Effector memory CD4-positive, alpha-beta T cell (primary cell): Measurements from ENCODE around the gene NDUFB4.
A peak's percentile ranks its signal among the peaks of the same experiment; 100 is the strongest.

Source experiments
- DNase-seq, 3 donors: peaks; one replicate each; pipeline ENCODE4 v3.0.0-alpha.2; 2020
- H3K27ac ChIP-seq: 2 replicates; pipeline ENCODE4 v1.7.0; 2013; ENCODE audit warnings: mild to moderate bottlenecking, low read length, moderate library complexity; ENCODE audit not compliant: insufficient read depth, poor library complexity, severe bottlenecking
- H3K27me3 ChIP-seq: replicated peaks from 2 replicates; pipeline ENCODE4 v1.7.0; 2013; ENCODE audit warnings: mild to moderate bottlenecking, low read length; ENCODE audit not compliant: insufficient read depth, control insufficient read depth, poor library complexity, severe bottlenecking
- H3K36me3 ChIP-seq: 2 replicates; pipeline ENCODE4 v1.7.0; 2013; ENCODE audit warnings: mild to moderate bottlenecking, low read length, moderate library complexity; ENCODE audit not compliant: control insufficient read depth, insufficient read depth
- H3K4me1 ChIP-seq: 2 replicates; pipeline ENCODE4 v1.7.0; 2013; ENCODE audit warnings: low read length, mild to moderate bottlenecking; ENCODE audit not compliant: control insufficient read depth, insufficient read depth, poor library complexity, severe bottlenecking
- H3K4me3 ChIP-seq: 2 replicates; pipeline ENCODE4 v1.7.0; 2013; ENCODE audit warnings: low read length, low read depth, mild to moderate bottlenecking; ENCODE audit not compliant: insufficient read depth, poor library complexity, severe bottlenecking
- H3K9me3 ChIP-seq: 2 replicates; pipeline ENCODE4 v1.7.0; 2013; ENCODE audit warnings: mild to moderate bottlenecking, low read length, moderate library complexity; ENCODE audit not compliant: control insufficient read depth

The NDUFB4 gene

GRCh38 chr3:120572027-120572426 is 24.1 kb upstream of the NDUFB4 start:
- Histone ChIP-seq H3K27me3 (no peaks in the 10 kb centered on the region), H3K9me3 (no peaks in the 10 kb centered on the region), H3K36me3 (no peaks in the 10 kb centered on the region), H3K4me1 (no peaks in the 10 kb centered on the region), H3K27ac (no peak overlapping the region), H3K4me3 (no peak overlapping the region)
- DNase-seq, result no peak

GRCh38 chr3:120587332-120587975 is 8.7 kb upstream of the NDUFB4 start:
- H3K27ac ChIP-seq, result no peak overlapping the region
- DNase-seq, result no peak
- no peak overlapping the region for H3K4me3 ChIP-seq
- H3K27me3 ChIP-seq, result no peaks in the 10 kb centered on the region
- no peaks in the 10 kb centered on the region for H3K9me3 ChIP-seq
- H3K36me3 ChIP-seq, result no peaks in the 10 kb centered on the region
- no peaks in the 10 kb centered on the region for H3K4me1 ChIP-seq

- Histone ChIP-seq H3K27me3 (no peaks in the 10 kb centered on the region), H3K36me3 (peaks cover 10% of the 10 kb centered on the region), H3K4me3 (peak overlapping the region; percentile 76), H3K27ac (peak overlapping the region; percentile 94), H3K9me3 (no peaks in the 10 kb centered on the region), H3K4me1 (no peaks in the 10 kb centered on the region)
- DNase-seq, result no peak
Observed at GRCh38 chr3:120595788-120596115, 384 bp upstream of the NDUFB4 start.

- peak overlapping the region; percentile 76 for H3K4me3 ChIP-seq
- no peak for DNase-seq
- no peaks in the 10 kb centered on the region for H3K4me1 ChIP-seq
- no peaks in the 10 kb centered on the region for H3K9me3 ChIP-seq
- H3K27ac ChIP-seq, result peak overlapping the region; percentile 94
- peaks cover 20% of the 10 kb centered on the region for H3K36me3 ChIP-seq
- H3K27me3 ChIP-seq, result no peaks in the 10 kb centered on the region
Observed at GRCh38 chr3:120596853-120597223, 702 bp downstream of the NDUFB4 start.

GRCh38 chr3:120597445-120598049 is 1.4 kb downstream of the NDUFB4 start:
- Histone ChIP-seq H3K4me1 (no peaks in the 10 kb centered on the region), H3K27me3 (no peaks in the 10 kb centered on the region), H3K36me3 (peaks cover 27% of the 10 kb centered on the region), H3K4me3 (no peak overlapping the region), H3K9me3 (no peaks in the 10 kb centered on the region), H3K27ac (no peak overlapping the region)
- DNase-seq, result no peak

GRCh38 chr3:120599211-120599610 is 3.1 kb downstream of the NDUFB4 start:
- no peaks in the 10 kb centered on the region for H3K27me3 ChIP-seq
- H3K27ac ChIP-seq, result no peak overlapping the region
- no peak for DNase-seq
- no peaks in the 10 kb centered on the region for H3K9me3 ChIP-seq
- peaks cover 34% of the 10 kb centered on the region for H3K36me3 ChIP-seq
- no peak overlapping the region for H3K4me3 ChIP-seq
- no peaks in the 10 kb centered on the region for H3K4me1 ChIP-seq

GRCh38 chr3:120601554-120601953 is 5.4 kb downstream of the NDUFB4 start:
- Histone ChIP-seq H3K4me3 (no peak overlapping the region), H3K36me3 (peaks cover 34% of the 10 kb centered on the region), H3K27ac (no peak overlapping the region), H3K4me1 (no peaks in the 10 kb centered on the region), H3K9me3 (no peaks in the 10 kb centered on the region), H3K27me3 (no peaks in the 10 kb centered on the region)
- no peak for DNase-seq

GRCh38 chr3:120602682-120603081 is 6.5 kb downstream of the NDUFB4 start:
- H3K36me3 ChIP-seq, result peaks cover 34% of the 10 kb centered on the region
- no peak overlapping the region for H3K4me3 ChIP-seq
- no peaks in the 10 kb centered on the region for H3K27me3 ChIP-seq
- H3K9me3 ChIP-seq, result no peaks in the 10 kb centered on the region
- H3K4me1 ChIP-seq, result no peaks in the 10 kb centered on the region
- DNase-seq, result no peak
- H3K27ac ChIP-seq, result no peak overlapping the region

GRCh38 chr3:120604382-120604781 is 8.2 kb downstream of the NDUFB4 start:
- Histone ChIP-seq H3K27me3 (no peaks in the 10 kb centered on the region), H3K4me1 (no peaks in the 10 kb centered on the region), H3K27ac (no peak overlapping the region), H3K4me3 (no peak overlapping the region), H3K36me3 (peaks cover 29% of the 10 kb centered on the region), H3K9me3 (no peaks in the 10 kb centered on the region)
- no peak for DNase-seq

- Histone ChIP-seq H3K36me3 (peaks cover 29% of the 10 kb centered on the region), H3K4me1 (no peaks in the 10 kb centered on the region), H3K27me3 (no peaks in the 10 kb centered on the region), H3K9me3 (no peaks in the 10 kb centered on the region), H3K4me3 (no peak overlapping the region), H3K27ac (no peak overlapping the region)
- no peak for DNase-seq
Observed at GRCh38 chr3:120604784-120605183, 8.6 kb downstream of the NDUFB4 start.
